ENCODE measurements around the gene BCAR1.

GRCh38 chr16:75288181-75288580, 36.8 kb upstream of the BCAR1 start:
- no peak for TF ChIP-seq CTCF (IDR thresholded peaks at IDR 0.05)
- no peak for TF ChIP-seq POLR2A (IDR thresholded peaks at IDR 0.05)
